Peyer's patch (tissue), 4 donors: ENCODE data around the gene MCRIP1.

Experiments used
- POLR2A ChIP-seq, 2 donors: fragments of 450-650 bp; IDR thresholded peaks; one replicate each; pipeline ENCODE4 v1.5.1; 2017; ENCODE audit warnings: antibody characterized with exemption in 2 of 2, mild to moderate bottlenecking in 2 of 2, moderate library complexity in 2 of 2
- TF ChIP-seq, protein P1 (sequence below), 6 experiments: fragments of 450-650 bp in 4 of 6; fragments of 200-600 bp in 2 of 6; sonication (generic) in 1 of 6; IDR thresholded peaks; one replicate each; pipeline ENCODE4 v1.5.1; 2017 to 2019; ENCODE audit warnings: antibody characterized with exemption in 6 of 6, mild to moderate bottlenecking in 3 of 6, moderate library complexity in 1 of 6

- TF ChIP-seq, protein P1, sequence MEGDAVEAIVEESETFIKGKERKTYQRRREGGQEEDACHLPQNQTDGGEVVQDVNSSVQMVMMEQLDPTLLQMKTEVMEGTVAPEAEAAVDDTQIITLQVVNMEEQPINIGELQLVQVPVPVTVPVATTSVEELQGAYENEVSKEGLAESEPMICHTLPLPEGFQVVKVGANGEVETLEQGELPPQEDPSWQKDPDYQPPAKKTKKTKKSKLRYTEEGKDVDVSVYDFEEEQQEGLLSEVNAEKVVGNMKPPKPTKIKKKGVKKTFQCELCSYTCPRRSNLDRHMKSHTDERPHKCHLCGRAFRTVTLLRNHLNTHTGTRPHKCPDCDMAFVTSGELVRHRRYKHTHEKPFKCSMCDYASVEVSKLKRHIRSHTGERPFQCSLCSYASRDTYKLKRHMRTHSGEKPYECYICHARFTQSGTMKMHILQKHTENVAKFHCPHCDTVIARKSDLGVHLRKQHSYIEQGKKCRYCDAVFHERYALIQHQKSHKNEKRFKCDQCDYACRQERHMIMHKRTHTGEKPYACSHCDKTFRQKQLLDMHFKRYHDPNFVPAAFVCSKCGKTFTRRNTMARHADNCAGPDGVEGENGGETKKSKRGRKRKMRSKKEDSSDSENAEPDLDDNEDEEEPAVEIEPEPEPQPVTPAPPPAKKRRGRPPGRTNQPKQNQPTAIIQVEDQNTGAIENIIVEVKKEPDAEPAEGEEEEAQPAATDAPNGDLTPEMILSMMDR (IDR thresholded peaks at IDR 0.05): no peak
- no peak for TF ChIP-seq POLR2A (IDR thresholded peaks at IDR 0.05)
These were observed 1.1 kb upstream of the MCRIP1 start for GRCh38 chr17:81833921-81834830.
